GM12878 (cell line): ENCODE measurements around the gene BTBD10. TPM values are rescaled to one million over a fixed set of nuclear protein-coding genes. Genes with fewer than 3 reads are reported as not detected.

ENCODE experiments used
- ATAC-seq: fragments of 200-7000 bp; cut with Tn5 transposase; 3 replicates; pipeline ENCODE4 v1.9.1; 2020; ENCODE audit warnings: mild to moderate bottlenecking, moderate library complexity
- BruUV-seq: library from RNA; stranded (reverse); fragments of 400-500 nt; replicated peaks from 2 replicates; lab custom pipeline; 2021; lab: Mats Ljungman, UMichigan
- CTCF ChIA-PET: fragments of 300-600 bp; sonication (Branson Sonifier 250); formaldehyde crosslinking; extraction: SDS; loops from one replicate; lab custom pipeline; 2021; ENCODE audit warnings: inconsistent platforms; lab: Yijun Ruan, JAX
- POLR2A ChIA-PET: fragments of 350-600 bp; formaldehyde crosslinking; extraction: SDS; loops from one replicate; lab custom pipeline; 2021; ENCODE audit warnings: inconsistent platforms; lab: Charles Lee
- RAD21 ChIA-PET: fragments of 300-600 bp; sonication (Branson Sonifier 250); formaldehyde crosslinking; loops from one replicate; lab custom pipeline; 2023; ENCODE audit warnings: antibody characterized with exemption; ENCODE audit not compliant: unreplicated experiment; lab: Charles Lee
- SMC1A ChIA-PET: fragments of 300-600 bp; sonication (Branson Sonifier 250); formaldehyde crosslinking; loops from one replicate; lab custom pipeline; 2023; ENCODE audit not compliant: unreplicated experiment, uncharacterized antibody; lab: Charles Lee
- DNase-seq: peaks from one replicate; pipeline ENCODE4 v3.0.0-alpha.2; 2011; ENCODE audit warnings: low read depth, low spot score
- FAIRE-seq: peaks from 3 replicates; lab custom pipeline; 2011; peaks lifted over from hg19 to GRCh38; lab: Jason Lieb, UNC
- H2AFZ ChIP-seq: 2 replicates; pipeline ENCODE4 v1.6.0; 2011; ENCODE audit warnings: low read depth, low read length, control low read depth; ENCODE audit not compliant: control insufficient read depth
- H3K27ac ChIP-seq: 2 replicates; pipeline ENCODE4 v1.5.1; 2011; ENCODE audit warnings: control low read depth; ENCODE audit not compliant: control insufficient read depth, insufficient read depth
- H3K27me3 ChIP-seq, 2 experiments: replicated peaks in 1 of 2; 2 replicates each; pipeline versions ENCODE4 v1.6.0 to v1.6.1; 2011; ENCODE audit warnings: low read length in 1 of 2; ENCODE audit not compliant: control insufficient read depth in 2 of 2, insufficient read depth in 2 of 2
- H3K36me3 ChIP-seq, 2 experiments: 2 replicates each; pipeline ENCODE4 v1.5.1; 2011; ENCODE audit warnings: low read length in 1 of 2; ENCODE audit not compliant: control insufficient read depth in 2 of 2, insufficient read depth in 2 of 2
- H3K4me1 ChIP-seq: 2 replicates; pipeline ENCODE4 v1.6.1; 2011; ENCODE audit warnings: mild to moderate bottlenecking, low read length, moderate library complexity, mixed read lengths; ENCODE audit not compliant: control insufficient read depth, insufficient read depth
- H3K4me2 ChIP-seq: 2 replicates; pipeline ENCODE4 v1.6.0; 2011; ENCODE audit warnings: control low read depth; ENCODE audit not compliant: control insufficient read depth, insufficient read depth
- H3K4me3 ChIP-seq: fragments of 200-600 bp; sonication (generic); 2 replicates; pipeline ENCODE4 v1.5.1; 2016
- H3K79me2 ChIP-seq: 2 replicates; pipeline ENCODE4 v1.6.0; 2011; ENCODE audit warnings: low read length; ENCODE audit not compliant: control insufficient read depth, insufficient read depth
- H3K9ac ChIP-seq: 2 replicates; pipeline ENCODE4 v1.8.0; 2011; ENCODE audit warnings: low read length, control low read depth, mixed read lengths; ENCODE audit not compliant: control insufficient read depth, insufficient read depth
- H3K9me3 ChIP-seq: replicated peaks from 3 replicates; pipeline ENCODE4 v1.5.1; 2011; ENCODE audit warnings: mild to moderate bottlenecking, low read length; ENCODE audit not compliant: control insufficient read depth, insufficient read depth
- H4K20me1 ChIP-seq: 2 replicates; pipeline ENCODE4 v1.6.0; 2011; ENCODE audit not compliant: control insufficient read depth, insufficient read depth
- CHD1 ChIP-seq: IDR thresholded peaks from 2 replicates; pipeline ENCODE4 v1.6.1; 2012; ENCODE audit warnings: low read depth, low read length, improper control_type of control experiment
- KLF5 ChIP-seq: fragments of 450-650 bp; IDR thresholded peaks from 2 replicates; pipeline ENCODE4 v1.6.1; 2014; ENCODE audit warnings: mild to moderate bottlenecking; ENCODE audit not compliant: partially characterized antibody
- MTA2 ChIP-seq: fragments of 450-650 bp; IDR thresholded peaks from 2 replicates; pipeline ENCODE4 v1.6.1; 2016; ENCODE audit warnings: low read depth, mild to moderate bottlenecking, moderate library complexity
- MYC ChIP-seq: IDR thresholded peaks from 2 replicates; pipeline ENCODE4 v1.6.1; 2011; ENCODE audit warnings: mild to moderate bottlenecking, low read length, moderate library complexity, inconsistent platforms; ENCODE audit not compliant: insufficient read depth, insufficient replicate concordance, insufficient read length, severe bottlenecking
- NR2C1 ChIP-seq: fragments of 450-650 bp; IDR thresholded peaks from 2 replicates; pipeline ENCODE4 v1.6.1; 2017; ENCODE audit warnings: antibody characterized with exemption, mild to moderate bottlenecking, moderate library complexity
- POLR2AphosphoS2 ChIP-seq: IDR thresholded peaks from 2 replicates; pipeline ENCODE4 v1.6.1; 2011; ENCODE audit warnings: low read depth, mild to moderate bottlenecking, low read length, improper control_type of control experiment, moderate library complexity
- TCF3 ChIP-seq: IDR thresholded peaks from 2 replicates; pipeline ENCODE4 v1.6.1; 2012; ENCODE audit warnings: low read depth, mild to moderate bottlenecking, low read length, borderline replicate concordance; ENCODE audit not compliant: insufficient read depth
- ZNF384 ChIP-seq: IDR thresholded peaks from 2 replicates; pipeline ENCODE4 v1.6.1; 2012; ENCODE audit warnings: low read depth, mild to moderate bottlenecking, low read length, improper control_type of control experiment, borderline replicate concordance
- ZSCAN29 ChIP-seq: fragments of 450-650 bp; IDR thresholded peaks from 2 replicates; pipeline ENCODE4 v1.6.1; 2017; ENCODE audit warnings: mild to moderate bottlenecking, moderate library complexity
- WGBS: methylation state at CpG from one replicate; pipeline ENCODE4 v1.1.6; 2016; ENCODE audit warnings: low lambda C conversion rate; ENCODE audit not compliant: insufficient replicate concordance, insufficient coverage; ENCODE audit errors: missing lambda C conversion rate; 5-methylcytosine and 5-hydroxymethylcytosine counted together
- in situ Hi-C: fragments of 300-500 bp; cut with MboI; formaldehyde crosslinking; loops from 9 replicates; pipeline ENCODE4 v1.14.3; 2018; ENCODE audit warnings: mixed read lengths
- intact Hi-C: fragments of 100-400 bp; cut with micrococcal nuclease; formaldehyde crosslinking; loops from one replicate; pipeline ENCODE4 v1.14.2; 2022; ENCODE audit not compliant: unreplicated experiment
- polyA plus RNA-seq, 11 experiments: library from polyadenylated mRNA; depleted of rRNA in 4 of 11; unstranded in 6 of 11; stranded (reverse) in 5 of 11; fragments of >200 nt; fragmentation: Nextera tagmentation in 4 of 11; fragmentation: Illumina TruSeq in 1 of 11; extraction: Ambion mirVana in 4 of 11; extraction: Trizol in 1 of 11; gene quantifications; 1 replicate in 1 of 11; 2 replicates in 10 of 11; pipeline versions ENCODE4 v1.2.1 to v1.2.3, GENCODE V29; 2011 to 2016; ENCODE audit warnings: inconsistent platforms in 2 of 11, missing spikeins in 2 of 11, low read depth in 1 of 11
- total RNA-seq, 4 experiments: library from RNA; depleted of rRNA in 3 of 4; stranded (reverse); fragments of >200 nt in 3 of 4; fragmentation: Illumina TruSeq in 1 of 4; extraction: Trizol in 1 of 4; gene quantifications; 2 replicates each; pipeline versions ENCODE4 v1.2.1 to v1.2.3, GENCODE V29; 2013 to 2021

BTBD10 gene
- total and polyA plus RNA-seq, 10 of the 15 experiments (the other 5 are each of a cell fraction or from before 2014, with no cell fraction given): 20.8 to 38.8 (median 26.9) TPM

- ATAC-seq: no peak
- POLR2A ChIA-PET: no interaction called here
- no TSS peak for BruUV-seq
- intact Hi-C loops: no loop called here
- CTCF ChIA-PET: no interaction called here
- in situ Hi-C loops: no loop called here
- Histone ChIP-seq H3K4me3 (no peak within 1 kb of the TSS), H3K9ac (no peak within 1 kb of the TSS), H3K4me1 (no peaks in the 10 kb centered on the region), H3K27ac (no peak within 1 kb of the TSS), H4K20me1 (no peaks in the 10 kb centered on the region), H3K79me2 (no peaks in the 10 kb centered on the region), H3K27me3 (no peaks in the 10 kb centered on the region), H3K9me3 (no peaks in the 10 kb centered on the region)
- no peak for FAIRE-seq
- TF ChIP-seq NR2C1 (no peak), MTA2 (no peak)
- TF ChIP-seq, all 136 proteins: peak for 0
- ChIA-PET SMC1A (no interaction called here), RAD21 (no interaction called here)
- Histone ChIP-seq H2AFZ (no peak within 1 kb of the TSS), H3K36me3 (no peaks in the 10 kb centered on the region), H3K4me2 (no peak within 1 kb of the TSS)
- no peak for DNase-seq
- 12% methylated on average over 3 of the region's 3 CpGs for WGBS
Measured at GRCh38 chr11:13495929-13496328, 32.9 kb upstream of the BTBD10 start, which contains the start of gene PTH. TSS of gene PTH (minus strand) at chr11:13495997. CDS start at chr11:13492855, 3,142 bp downstream.

- Histone ChIP-seq H3K36me3 (no peaks in the 10 kb centered on the region), H4K20me1 (no peaks in the 10 kb centered on the region), H3K27me3 (no peaks in the 10 kb centered on the region), H3K4me1 (no peaks in the 10 kb centered on the region), H3K4me3 (no peak overlapping the region), H3K9ac (no peak overlapping the region), H3K79me2 (no peaks in the 10 kb centered on the region), H3K9me3 (no peaks in the 10 kb centered on the region), H2AFZ (no peak overlapping the region), H3K4me2 (no peak overlapping the region), H3K27ac (no peak overlapping the region)
- FAIRE-seq: no peak
- TF ChIP-seq ZSCAN29: no peak
- TF ChIP-seq MYC: no peak
- TF ChIP-seq POLR2AphosphoS2: no peak
- TF ChIP-seq TCF3: no peak
- no peak for TF ChIP-seq ZNF384
- TF ChIP-seq KLF5: no peak
- TF ChIP-seq CHD1: no peak
- DNase-seq: no peak
- WGBS: 3% methylated on average over 3 of the region's 3 CpGs
- ChIA-PET RAD21 (no interaction called here), CTCF (no interaction called here), SMC1A (no interaction called here), POLR2A (no interaction called here)
- intact Hi-C loops (no loop called here), in situ Hi-C loops (no loop called here)
- no TSS peak for BruUV-seq
- no peak for ATAC-seq
Measured at GRCh38 chr11:13494051-13494450, 31.0 kb upstream of the BTBD10 start.
